ENCODE measurements around the gene MRPL58.
A peak's percentile ranks its signal among the peaks of the same experiment; 100 is the strongest.
"Not testable (repeated sequence)": the region's sequence is repeated elsewhere in the genome, so short reads cannot be mapped to it uniquely, and the experiment has no call there.

Gene MRPL58

GRCh38 chr17:75039238-75039637, 26.8 kb downstream of the MRPL58 start:
- no peak overlapping the region for H3K4me3 ChIP-seq (ENCODE audit: control insufficient read depth, low read depth, low read length)
- TF ChIP-seq CTCF (conservative IDR thresholded peaks at IDR 0.05; ENCODE audit: control insufficient read depth, insufficient read depth, low read depth, low read length), result no peak
- DNase-seq (ENCODE audit: low read depth), result no peak

GRCh38 chr17:75041656-75042280, 29.3 kb downstream of the MRPL58 start:
- TF ChIP-seq CTCF (conservative IDR thresholded peaks at IDR 0.05; ENCODE audit: control insufficient read depth, insufficient read depth, low read depth, low read length), result no peak
- H3K4me3 ChIP-seq (ENCODE audit: control insufficient read depth, low read depth, low read length), result no peak overlapping the region
- no peak for DNase-seq (ENCODE audit: low read depth)

- not testable (repeated sequence) for H3K4me3 ChIP-seq (ENCODE audit: control insufficient read depth, low read depth, low read length); DNase-seq (ENCODE audit: low read depth)
Measured at GRCh38 chr17:75043789-75044188, 31.3 kb downstream of the MRPL58 start.

GRCh38 chr17:75044716-75045115, 32.2 kb downstream of the MRPL58 start:
- DNase-seq (ENCODE audit: low read depth), result no peak
- no peak for TF ChIP-seq CTCF (conservative IDR thresholded peaks at IDR 0.05; ENCODE audit: control insufficient read depth, insufficient read depth, low read depth, low read length)
- H3K4me3 ChIP-seq (ENCODE audit: control insufficient read depth, low read depth, low read length), result no peak overlapping the region

DNA sequence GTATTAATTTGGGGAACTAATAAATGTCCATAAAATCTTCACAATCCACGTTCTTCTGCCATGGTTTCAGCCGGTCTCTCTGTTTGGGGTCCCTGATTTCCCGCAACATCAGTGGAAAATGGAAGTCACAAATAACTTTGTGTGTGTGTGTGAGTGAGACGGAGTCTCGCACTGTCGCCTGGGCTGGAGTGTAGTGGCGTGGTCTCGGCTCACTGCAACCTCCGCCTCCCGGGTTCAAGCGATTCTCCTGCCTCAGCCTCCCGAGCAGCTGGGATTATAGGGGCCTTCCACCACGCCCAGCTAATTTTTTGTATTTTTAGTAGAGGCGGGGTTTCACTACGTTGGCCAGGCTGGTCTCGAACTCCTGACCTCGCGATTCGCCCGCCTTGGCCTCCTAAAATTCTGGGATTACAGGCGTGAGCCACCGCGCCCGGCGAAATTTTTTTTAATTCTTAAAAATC, 33.5 kb downstream of the MRPL58 start:
- DNase-seq (ENCODE audit: low read depth), result not testable (repeated sequence)
- peak overlapping the region; percentile 96 for H3K4me3 ChIP-seq (ENCODE audit: control insufficient read depth, low read depth, low read length)

DNA sequence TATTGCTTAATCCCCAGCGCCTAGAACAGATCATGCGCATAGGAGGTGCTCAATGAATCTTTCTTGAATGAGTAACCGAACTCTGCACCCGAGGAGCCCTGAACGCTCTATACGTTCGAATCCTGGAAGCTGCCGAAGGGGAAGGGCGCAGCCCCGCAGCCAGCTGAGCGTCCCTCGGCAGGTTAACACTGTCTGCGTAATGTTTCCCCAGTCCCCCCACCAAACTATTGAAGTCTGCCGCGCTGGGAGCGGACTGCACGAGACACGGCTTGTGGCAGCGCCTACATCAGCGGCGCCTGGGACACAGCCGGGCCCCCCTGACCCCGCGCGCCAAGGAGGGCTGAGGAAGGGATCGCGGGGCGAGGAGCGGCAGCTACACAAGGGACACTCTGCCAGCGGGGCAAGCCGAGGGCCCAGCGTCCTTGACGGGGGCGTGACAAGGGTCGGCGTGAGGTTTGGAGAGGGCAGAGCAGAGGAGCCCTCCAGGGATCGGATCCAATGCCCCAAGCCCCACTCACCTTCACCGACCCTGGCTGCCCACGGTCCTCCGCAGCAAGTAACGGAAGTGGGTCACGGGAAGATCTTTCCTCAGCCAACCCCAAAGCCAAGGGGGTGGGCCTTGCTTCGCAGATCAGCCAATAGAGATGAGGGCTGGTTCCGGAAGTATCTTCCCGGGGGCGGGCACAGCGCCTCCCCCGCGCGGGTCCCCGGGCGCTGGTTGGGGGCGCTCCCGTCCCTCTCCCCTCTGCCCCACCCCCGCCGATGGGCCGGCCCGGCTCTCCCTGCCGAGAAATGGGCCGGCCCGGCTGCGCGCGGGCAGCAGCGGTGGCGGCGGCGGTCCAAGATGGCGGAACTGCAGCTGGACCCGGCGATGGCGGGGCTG, 34.2 kb downstream of the MRPL58 start, which contains the start of the genes ATP5PD and KCTD2:
Gene ATP5PD, minus strand, starts transcription at position 563 of the 883 bp plus-strand sequence. CDS start 4,319 bp downstream, outside the sequence.
Gene KCTD2, plus strand, starts transcription at position 819 of the 883 bp plus-strand sequence. Its CDS starts 26 bp downstream, at position 845.
- no peak for TF ChIP-seq CTCF (conservative IDR thresholded peaks at IDR 0.05; ENCODE audit: control insufficient read depth, insufficient read depth, low read depth, low read length)
- DNase-seq (ENCODE audit: low read depth), result peak; percentile 95
- H3K4me3 ChIP-seq (ENCODE audit: control insufficient read depth, low read depth, low read length), result peak within 1 kb of the TSS; percentile 96

- TF ChIP-seq CTCF (conservative IDR thresholded peaks at IDR 0.05; ENCODE audit: control insufficient read depth, insufficient read depth, low read depth, low read length), result no peak
- H3K4me3 ChIP-seq (ENCODE audit: control insufficient read depth, low read depth, low read length), result peak overlapping the region; percentile 85
- no peak for DNase-seq (ENCODE audit: low read depth)
Measured at GRCh38 chr17:75047398-75048098, 35.1 kb downstream of the MRPL58 start.

Measured in fibroblast of mammary gland (primary cell).